Pancreas (tissue), 10 donors: ENCODE results near the gene ALK. TPM values are rescaled to one million over a fixed set of nuclear protein-coding genes. Genes with fewer than 3 reads are reported as not detected.

ENCODE experiments used
- ATAC-seq, 4 donors: fragments of 200-7000 bp; cut with Tn5 transposase; one replicate each; pipeline versions ENCODE4 v1.8.0 to v1.9.1; 2020; ENCODE audit warnings: mild to moderate bottlenecking in 4 of 4, moderate library complexity in 4 of 4
- DNase-seq, 6 donors: peaks; one replicate each; pipeline ENCODE4 v3.0.0-alpha.2; 2020
- FAIRE-seq: peaks from 2 replicates; lab custom pipeline; 2012; peaks lifted over from hg19 to GRCh38; lab: Jason Lieb, UNC
- H3K27ac ChIP-seq, 4 donors: fragments of 200-600 bp; sonication (generic); 1 replicate in 3 of 4; 2 replicates in 1 of 4; pipeline versions ENCODE4 v1.5.0 to v1.8.0; 2020
- H3K27me3 ChIP-seq, 4 donors: fragments of 200-600 bp; one replicate each; pipeline ENCODE4 v1.8.0; 2021
- H3K36me3 ChIP-seq, 3 donors: fragments of 200-600 bp; sonication (generic) in 1 of 3; one replicate each; pipeline versions ENCODE4 v1.5.0 to v1.8.0; 2020 to 2021
- H3K4me1 ChIP-seq, 3 donors: fragments of 200-600 bp; one replicate each; pipeline ENCODE4 v1.8.0; 2021
- H3K4me3 ChIP-seq, 4 donors: fragments of 200-600 bp; sonication (generic) in 2 of 4; one replicate each; pipeline versions ENCODE4 v1.5.0 to v1.8.0; 2020 to 2021
- H3K9me3 ChIP-seq, 4 donors: fragments of 200-600 bp; one replicate each; pipeline ENCODE4 v1.8.0; 2021
- CTCF ChIP-seq, 4 donors: fragments of 200-600 bp; sonication (generic) in 3 of 4; IDR thresholded peaks; one replicate each; pipeline versions ENCODE4 v1.5.0 to v1.8.0; 2021; ENCODE audit warnings: antibody characterized with exemption in 4 of 4
- WGBS, 2 donors: extraction: QIAGEN DNeasy Blood & Tissue Kit; methylation state at CpG; one replicate each; pipeline ENCODE4 v1.1.7; 2013; 5-methylcytosine and 5-hydroxymethylcytosine counted together
- intact Hi-C, 3 donors: fragments of 100-400 bp; cut with DNase I; formaldehyde crosslinking; loops; one replicate each; pipeline versions ENCODE4 v1.11.1 to v1.14.2; 2022
- polyA plus RNA-seq, 2 donors: library from polyadenylated mRNA; stranded (reverse); fragments of 200-250 nt; gene quantifications; one replicate each; pipeline ENCODE4 v1.2.3, GENCODE V29; 2013
- total RNA-seq, 6 donors: library from RNA; stranded (reverse); fragmentation: NEBNext Ultra II Directional in 4 of 6; extraction: Animal tissue kit (Norgen Biotek cat#: 25700) in 4 of 6; gene quantifications; one replicate each; pipeline versions ENCODE4 v1.2.1 to v1.2.4, GENCODE V29; 2021 to 2023
- donor health status: healthy with polysubstance abuse.
- donor health status: DM: no; HTN: no; CAD: no; lungs with moderate emphysema.
- donor health status: DM: no; HTN: no; CAD: no.
- donor health status: control.
- donor health status: control.
- donor health status: Bipolar disorder and iron deficiency.
- donor health status: DM: yes; HTN: yes; CAD: no.
- donor health status: DM: no; HTN: no; CAD: no.
- donor health status: DM: no; HTN: no; CAD: no.
- donor health status: DM: yes; HTN: yes; CAD: no.

ALK gene
- total and polyA plus RNA-seq, 8 donors, result 0.05 to 0.17 (median 0.09) TPM; not detected in 2

GRCh38 chr2:29222381-29223179 is 698.8 kb downstream of the ALK start:
- Histone ChIP-seq H3K4me1 (no peaks in the 10 kb centered on the region), H3K27me3 (no peaks in the 10 kb centered on the region), H3K9me3 (no peaks in the 10 kb centered on the region), H3K36me3 (no peaks in the 10 kb centered on the region), H3K27ac (no peak overlapping the region), H3K4me3 (no peak overlapping the region)
- intact Hi-C loops, result no loop called here
- 71 to 87% methylated on average over 11 of the region's 11 CpGs for WGBS, 2 donors
- no peak for DNase-seq
- no peak for FAIRE-seq
- no peak for TF ChIP-seq CTCF (IDR thresholded peaks at IDR 0.05)
- ATAC-seq, result no peak

GRCh38 chr2:29220506-29221270 is 700.7 kb downstream of the ALK start:
- no peak for TF ChIP-seq CTCF (IDR thresholded peaks at IDR 0.05)
- ATAC-seq, result no peak
- H3K27ac ChIP-seq, result no peak overlapping the region
- H3K4me3 ChIP-seq, result no peak overlapping the region
- no peak for DNase-seq
- 77 to 90% methylated on average over 12 of the region's 12 CpGs for WGBS, 2 donors
- no peaks in the 10 kb centered on the region for H3K9me3 ChIP-seq
- H3K36me3 ChIP-seq, result no peaks in the 10 kb centered on the region
- no peak for FAIRE-seq
- H3K4me1 ChIP-seq, result no peaks in the 10 kb centered on the region
- no peaks in the 10 kb centered on the region for H3K27me3 ChIP-seq
- intact Hi-C loops, result no loop called here

GRCh38 chr2:29219374-29219773 is 702.0 kb downstream of the ALK start:
- intact Hi-C loops, result no loop called here
- Histone ChIP-seq H3K27me3 (no peaks in the 10 kb centered on the region), H3K27ac (no peak overlapping the region), H3K4me3 (no peak overlapping the region), H3K4me1 (no peaks in the 10 kb centered on the region), H3K36me3 (no peaks in the 10 kb centered on the region), H3K9me3 (no peaks in the 10 kb centered on the region)
- 81 to 89% methylated on average over 4 of the region's 4 CpGs for WGBS, 2 donors
- DNase-seq, result no peak
- no peak for ATAC-seq
- no peak for FAIRE-seq
- TF ChIP-seq CTCF (IDR thresholded peaks at IDR 0.05), result no peak

GRCh38 chr2:29218550-29219125 is 702.7 kb downstream of the ALK start:
- Histone ChIP-seq H3K27ac (no peak overlapping the region), H3K36me3 (no peaks in the 10 kb centered on the region), H3K4me3 (no peak overlapping the region), H3K4me1 (no peaks in the 10 kb centered on the region), H3K27me3 (no peaks in the 10 kb centered on the region), H3K9me3 (no peaks in the 10 kb centered on the region)
- intact Hi-C loops, result no loop called here
- no peak for TF ChIP-seq CTCF (IDR thresholded peaks at IDR 0.05)
- DNase-seq (no peak), ATAC-seq (no peak), FAIRE-seq (no peak)
- WGBS, 2 donors, result 68 to 86% methylated on average over 4 of the region's 4 CpGs
